Endothelial cell of umbilical vein (primary cell): Measurements from ENCODE around the gene KIAA1191. TPM values are rescaled to one million over a fixed set of nuclear protein-coding genes. Genes with fewer than 3 reads are reported as not detected.

Experiments used
- BruUV-seq: library from RNA; stranded (reverse); fragments of 400-500 nt; replicated peaks from 2 replicates; lab custom pipeline; 2021; lab: Mats Ljungman, UMichigan
- CTCF ChIA-PET: fragments of 300-600, 350-600 bp; sonication (Branson Sonifier 250); formaldehyde crosslinking; loops from one replicate; lab custom pipeline; 2021; ENCODE audit warnings: antibody characterized with exemption, inconsistent platforms; lab: Charles Lee
- POLR2A ChIA-PET: fragments of 300-600, 350-600 bp; sonication (Branson Sonifier 250); formaldehyde crosslinking; loops from one replicate; lab custom pipeline; 2021; ENCODE audit warnings: antibody characterized with exemption, inconsistent platforms; lab: Charles Lee
- DNase-seq: peaks from one replicate; pipeline ENCODE4 v3.0.0-alpha.2; 2011; ENCODE audit warnings: low read depth, low spot score
- FAIRE-seq: peaks from 2 replicates; lab custom pipeline; 2011; peaks lifted over from hg19 to GRCh38; lab: Jason Lieb, UNC
- H2AFZ ChIP-seq: 2 replicates; pipeline ENCODE4 v1.6.0; 2012; ENCODE audit warnings: low read depth, low read length, control low read depth, inconsistent platforms
- H3K27ac ChIP-seq: 2 replicates; pipeline ENCODE4 v1.5.1; 2011; ENCODE audit warnings: low read depth, mild to moderate bottlenecking, control low read depth, low read length, moderate library complexity; ENCODE audit not compliant: insufficient read depth
- H3K27me3 ChIP-seq, 2 experiments: 2 replicates each; pipeline versions ENCODE4 v1.6.0 to v1.6.1; 2011; ENCODE audit warnings: low read length in 2 of 2, mixed read lengths in 1 of 2; ENCODE audit not compliant: control insufficient read depth in 2 of 2, insufficient read depth in 2 of 2
- H3K36me3 ChIP-seq, 2 experiments: 2 replicates in 1 of 2; 3 replicates in 1 of 2; pipeline ENCODE4 v1.5.1; 2011; ENCODE audit warnings: low read length in 2 of 2, mild to moderate bottlenecking in 1 of 2, moderate library complexity in 1 of 2; ENCODE audit not compliant: control insufficient read depth in 2 of 2, insufficient read depth in 2 of 2; ENCODE audit errors: extremely low read depth in 1 of 2
- H3K4me1 ChIP-seq: 3 replicates; pipeline ENCODE4 v1.5.1; 2011; ENCODE audit warnings: mild to moderate bottlenecking, low read length; ENCODE audit not compliant: control insufficient read depth, insufficient read depth; ENCODE audit errors: extremely low read depth
- H3K4me2 ChIP-seq: 2 replicates; pipeline ENCODE4 v1.6.1; 2011; ENCODE audit warnings: low read length, control low read depth, mixed read lengths; ENCODE audit not compliant: insufficient read depth
- H3K4me3 ChIP-seq, 3 experiments: fragments of 200-600 bp in 1 of 3; sonication (generic), shearing (Covaris generic) in 1 of 3; replicated peaks in 1 of 3; 2 replicates each; pipeline ENCODE4 v1.5.1; 2011 to 2016; ENCODE audit warnings: control low read depth in 3 of 3, low read length in 3 of 3, mild to moderate bottlenecking in 2 of 3, inconsistent platforms in 1 of 3, low read depth in 1 of 3, moderate library complexity in 1 of 3; ENCODE audit not compliant: insufficient read depth in 1 of 3
- H3K79me2 ChIP-seq: 2 replicates; pipeline ENCODE4 v1.6.0; 2012; ENCODE audit warnings: low read length, inconsistent platforms; ENCODE audit not compliant: control insufficient read depth, insufficient read depth
- H3K9ac ChIP-seq: replicated peaks from 2 replicates; pipeline ENCODE3; 2011; ENCODE audit warnings: low read length, control low read depth; ENCODE audit not compliant: insufficient read depth; ENCODE audit errors: extremely low read depth
- H3K9me1 ChIP-seq: replicated peaks from 3 replicates; pipeline ENCODE4 v1.6.0; 2011; ENCODE audit warnings: mild to moderate bottlenecking, low read length; ENCODE audit not compliant: control insufficient read depth, insufficient read depth; ENCODE audit errors: extremely low read depth
- H3K9me3 ChIP-seq: replicated peaks from 2 replicates; pipeline ENCODE4 v1.5.1; 2012; ENCODE audit warnings: low read length, inconsistent platforms; ENCODE audit not compliant: control insufficient read depth, insufficient read depth
- H4K20me1 ChIP-seq: replicated peaks from 2 replicates; pipeline ENCODE3; 2011; ENCODE audit warnings: mild to moderate bottlenecking, low read length; ENCODE audit not compliant: control insufficient read depth, insufficient read depth; ENCODE audit errors: extremely low read depth
- EZH2 ChIP-seq: IDR thresholded peaks from 2 replicates; pipeline ENCODE4 v1.6.1; 2012; ENCODE audit warnings: borderline replicate concordance, low read depth, mild to moderate bottlenecking, moderate library complexity, low read length, inconsistent platforms; ENCODE audit not compliant: severe bottlenecking
- FOS ChIP-seq: IDR thresholded peaks from 2 replicates; pipeline ENCODE4 v1.6.1; 2011; ENCODE audit warnings: mild to moderate bottlenecking, low read length, moderate library complexity, borderline replicate concordance; ENCODE audit not compliant: insufficient read depth
- GATA2 ChIP-seq: IDR thresholded peaks from 2 replicates; pipeline ENCODE4 v1.7.0; 2011; ENCODE audit warnings: low read depth, mild to moderate bottlenecking, moderate library complexity, mixed read lengths, low read length; ENCODE audit not compliant: insufficient read length, insufficient read depth
- JUN ChIP-seq: IDR thresholded peaks from 2 replicates; pipeline ENCODE4 v1.6.1; 2011; ENCODE audit warnings: borderline replicate concordance, low read depth; ENCODE audit not compliant: insufficient read length, insufficient read depth
- MYC ChIP-seq: IDR thresholded peaks from one replicate; pipeline ENCODE4 v1.6.1; 2011; ENCODE audit warnings: mild to moderate bottlenecking, low read depth, low read length
- POLR2A ChIP-seq: IDR thresholded peaks from 2 replicates; pipeline ENCODE4 v1.6.1; 2012; ENCODE audit warnings: low read depth, mild to moderate bottlenecking, control low read depth, low read length
- POLR2AphosphoS5 ChIP-seq: IDR thresholded peaks from 2 replicates; pipeline ENCODE4 v1.6.1; 2012; ENCODE audit warnings: low read depth, mild to moderate bottlenecking, control low read depth, low read length, moderate library complexity; ENCODE audit not compliant: insufficient read depth
- dilution Hi-C: fragments of 300-500 bp; cut with MboI; formaldehyde crosslinking; loops from one replicate; pipeline ENCODE4 v1.15.0; 2019; ENCODE audit warnings: low sequenced_read_pairs; ENCODE audit not compliant: extremely low pct_ligation_motif_present
- intact Hi-C: fragments of 100-400 bp; cut with micrococcal nuclease; formaldehyde crosslinking; loops from one replicate; pipeline ENCODE4 v1.10.0; 2022
- polyA plus RNA-seq, 4 experiments: library from polyadenylated mRNA; depleted of rRNA in 3 of 4; stranded (reverse) in 3 of 4; unstranded in 1 of 4; fragments of >200 nt; gene quantifications; 2 replicates each; pipeline versions ENCODE4 v1.2.1 to v1.2.3, GENCODE V29; 2011 to 2012; ENCODE audit warnings: missing spikeins in 1 of 4
- total RNA-seq: library from RNA; stranded (reverse); gene quantifications from 2 replicates; pipeline ENCODE4 v1.2.3, GENCODE V29; 2021
- TF ChIP-seq, protein P1 (sequence below), 2 donors: IDR thresholded peaks; 1 replicate in 1 of 2; 2 replicates in 1 of 2; pipeline ENCODE4 v1.5.1; 2011; ENCODE audit warnings: low read length in 2 of 2, mild to moderate bottlenecking in 2 of 2, moderate library complexity in 2 of 2, control low read depth in 1 of 2, inconsistent platforms in 1 of 2, low read depth in 1 of 2; ENCODE audit not compliant: insufficient read depth in 1 of 2; ENCODE audit errors: extremely low read depth in 1 of 2
- TF ChIP-seq, protein P2 (sequence below): IDR thresholded peaks from 2 replicates; pipeline ENCODE4 v1.6.1; 2011; ENCODE audit not compliant: insufficient read depth, insufficient read length

KIAA1191 gene
- total and polyA plus RNA-seq, 2 donors (not counting 3 experiments of a cell fraction or from before 2014, with no cell fraction given): 114 to 116 TPM

DNA sequence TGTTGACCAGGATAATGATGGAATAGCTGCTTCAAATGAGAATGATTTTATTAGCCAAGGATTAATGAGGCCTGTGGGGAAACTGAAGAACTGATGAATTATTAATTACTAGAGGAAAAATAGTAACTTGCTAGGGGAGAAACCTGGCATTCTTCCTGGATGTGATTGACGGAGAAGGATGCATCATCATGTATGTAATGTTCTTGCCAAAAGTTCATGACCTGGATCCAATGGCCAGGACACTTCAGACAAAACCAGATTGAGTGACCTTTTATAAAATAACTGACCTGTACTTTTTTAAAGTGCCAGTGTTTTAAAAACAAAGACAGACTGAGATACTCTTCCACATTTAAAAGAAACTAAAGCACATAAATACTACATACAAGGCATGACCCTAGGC is 23.7 kb downstream of the KIAA1191 start:
- no peaks in the 10 kb centered on the region for H3K79me2 ChIP-seq
- intact Hi-C loops: no loop called here
- no peaks in the 10 kb centered on the region for H3K9me1 ChIP-seq
- no peaks in the 10 kb centered on the region for H3K9me3 ChIP-seq
- H4K20me1 ChIP-seq: no peaks in the 10 kb centered on the region
- H3K27ac ChIP-seq: no peak overlapping the region
- H3K4me1 ChIP-seq: no peaks in the 10 kb centered on the region
- DNase-seq: no peak
- no peak overlapping the region for H3K4me2 ChIP-seq
- no peak overlapping the region for H3K9ac ChIP-seq
- peaks cover 2 to 5% of the 10 kb centered on the region in 2 experiments for H3K36me3 ChIP-seq
- ChIA-PET CTCF (no interaction called here), POLR2A (no interaction called here)
- BruUV-seq: no TSS peak
- TF ChIP-seq MYC (no peak), POLR2A (no peak), GATA2 (no peak), POLR2AphosphoS5 (no peak), FOS (no peak), JUN (no peak), EZH2 (no peak)
- TF ChIP-seq, protein P1, sequence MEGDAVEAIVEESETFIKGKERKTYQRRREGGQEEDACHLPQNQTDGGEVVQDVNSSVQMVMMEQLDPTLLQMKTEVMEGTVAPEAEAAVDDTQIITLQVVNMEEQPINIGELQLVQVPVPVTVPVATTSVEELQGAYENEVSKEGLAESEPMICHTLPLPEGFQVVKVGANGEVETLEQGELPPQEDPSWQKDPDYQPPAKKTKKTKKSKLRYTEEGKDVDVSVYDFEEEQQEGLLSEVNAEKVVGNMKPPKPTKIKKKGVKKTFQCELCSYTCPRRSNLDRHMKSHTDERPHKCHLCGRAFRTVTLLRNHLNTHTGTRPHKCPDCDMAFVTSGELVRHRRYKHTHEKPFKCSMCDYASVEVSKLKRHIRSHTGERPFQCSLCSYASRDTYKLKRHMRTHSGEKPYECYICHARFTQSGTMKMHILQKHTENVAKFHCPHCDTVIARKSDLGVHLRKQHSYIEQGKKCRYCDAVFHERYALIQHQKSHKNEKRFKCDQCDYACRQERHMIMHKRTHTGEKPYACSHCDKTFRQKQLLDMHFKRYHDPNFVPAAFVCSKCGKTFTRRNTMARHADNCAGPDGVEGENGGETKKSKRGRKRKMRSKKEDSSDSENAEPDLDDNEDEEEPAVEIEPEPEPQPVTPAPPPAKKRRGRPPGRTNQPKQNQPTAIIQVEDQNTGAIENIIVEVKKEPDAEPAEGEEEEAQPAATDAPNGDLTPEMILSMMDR (IDR thresholded peaks at IDR 0.05; ENCODE audit: extremely low read depth in 1 of 2, insufficient read depth in 1 of 2, low read depth in 1 of 2, low read length in 2 of 2): no peak
- TF ChIP-seq, protein P2, sequence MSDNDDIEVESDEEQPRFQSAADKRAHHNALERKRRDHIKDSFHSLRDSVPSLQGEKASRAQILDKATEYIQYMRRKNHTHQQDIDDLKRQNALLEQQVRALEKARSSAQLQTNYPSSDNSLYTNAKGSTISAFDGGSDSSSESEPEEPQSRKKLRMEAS: no peak
- no peak for FAIRE-seq
- H2AFZ ChIP-seq: no peak overlapping the region
- H3K4me3 ChIP-seq: no peak overlapping the region
- no peaks in the 10 kb centered on the region for H3K27me3 ChIP-seq
- dilution Hi-C loops: no loop called here
